Measurements from ENCODE around the gene SHROOM3. TPM values are rescaled to one million over a fixed set of nuclear protein-coding genes. Genes with fewer than 3 reads are reported as not detected.

SHROOM3 gene
- total RNA-seq, 1 experiment from 2014 or later, result 0.78 TPM

DNA sequence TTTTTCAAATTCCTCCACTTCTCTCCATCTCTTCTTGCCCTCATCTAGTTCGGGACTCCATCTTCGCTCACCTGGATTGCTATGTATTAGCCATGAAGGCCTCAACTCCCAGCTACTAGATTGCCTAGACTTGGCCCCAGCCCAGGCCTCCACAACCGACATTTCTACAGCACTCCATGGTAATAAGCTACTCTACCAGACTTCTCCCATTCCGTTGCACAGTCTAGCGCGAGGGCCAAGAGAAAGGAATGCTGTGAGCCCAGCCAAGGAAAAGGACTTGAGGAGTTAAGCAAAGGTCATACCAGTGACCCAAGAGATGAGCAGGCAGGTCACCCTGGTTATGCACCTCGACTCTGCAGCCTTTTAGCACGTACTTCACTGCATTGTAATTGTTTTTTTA is 387.3 kb downstream of the SHROOM3 start:
- Histone ChIP-seq H3K36me3 (ENCODE audit: insufficient read depth, low read length) (no peaks in the 10 kb centered on the region), H3K4me1 (ENCODE audit: low read length) (peaks cover 2% of the 10 kb centered on the region), H3K27ac (ENCODE audit: low read length) (no peak overlapping the region), H4K20me1 (ENCODE audit: insufficient read depth, low read depth, low read length) (no peaks in the 10 kb centered on the region), H3K9ac (ENCODE audit: low read length) (no peak overlapping the region), H3K9me3 (ENCODE audit: low read length) (no peaks in the 10 kb centered on the region), H2AFZ (ENCODE audit: low read length) (no peak overlapping the region), H3K27me3 (ENCODE audit: low read length) (no peaks in the 10 kb centered on the region), H3K9me2 (replicated peaks; ENCODE audit: insufficient read depth, low read length) (no peaks in the 10 kb centered on the region), H3K79me2 (ENCODE audit: low read length) (no peaks in the 10 kb centered on the region), H3K4me3 (ENCODE audit: low read length) (no peak overlapping the region), H3K4me2 (ENCODE audit: low read depth, low read length, poor library complexity, severe bottlenecking) (no peak overlapping the region)
- DNase-seq, result no peak

DNA sequence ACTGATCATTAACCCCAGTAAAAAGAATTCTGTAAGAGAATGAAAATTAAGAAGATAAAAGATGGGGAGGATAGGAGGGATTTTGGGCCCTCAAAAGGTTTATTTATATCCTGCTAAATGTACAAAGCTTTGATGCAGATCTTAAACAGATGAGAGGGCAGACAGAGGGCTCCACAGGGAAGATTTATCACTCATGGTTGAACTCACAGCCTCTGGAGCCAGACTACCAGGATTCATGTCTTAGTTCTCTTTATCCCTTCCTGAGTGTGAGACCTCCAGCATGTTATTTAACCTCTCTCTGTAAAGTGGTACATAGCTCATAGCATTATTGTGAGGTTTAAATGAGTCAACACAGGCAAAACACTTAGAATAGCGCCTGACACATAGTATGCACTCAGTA is 388.5 kb downstream of the SHROOM3 start:
- H3K9me3 ChIP-seq (ENCODE audit: low read length), result no peaks in the 10 kb centered on the region
- H3K27ac ChIP-seq (ENCODE audit: low read length), result no peak overlapping the region
- H3K9me2 ChIP-seq (replicated peaks; ENCODE audit: insufficient read depth, low read length), result no peaks in the 10 kb centered on the region
- H3K4me3 ChIP-seq (ENCODE audit: low read length), result no peak overlapping the region
- H4K20me1 ChIP-seq (ENCODE audit: insufficient read depth, low read depth, low read length), result no peaks in the 10 kb centered on the region
- no peaks in the 10 kb centered on the region for H3K36me3 ChIP-seq (ENCODE audit: insufficient read depth, low read length)
- no peak overlapping the region for H3K4me2 ChIP-seq (ENCODE audit: low read depth, low read length, poor library complexity, severe bottlenecking)
- no peak overlapping the region for H3K9ac ChIP-seq (ENCODE audit: low read length)
- H3K79me2 ChIP-seq (ENCODE audit: low read length), result no peaks in the 10 kb centered on the region
- no peaks in the 10 kb centered on the region for H3K27me3 ChIP-seq (ENCODE audit: low read length)
- H2AFZ ChIP-seq (ENCODE audit: low read length), result no peak overlapping the region
- no peak for DNase-seq
- peaks cover 7% of the 10 kb centered on the region for H3K4me1 ChIP-seq (ENCODE audit: low read length)

DNA sequence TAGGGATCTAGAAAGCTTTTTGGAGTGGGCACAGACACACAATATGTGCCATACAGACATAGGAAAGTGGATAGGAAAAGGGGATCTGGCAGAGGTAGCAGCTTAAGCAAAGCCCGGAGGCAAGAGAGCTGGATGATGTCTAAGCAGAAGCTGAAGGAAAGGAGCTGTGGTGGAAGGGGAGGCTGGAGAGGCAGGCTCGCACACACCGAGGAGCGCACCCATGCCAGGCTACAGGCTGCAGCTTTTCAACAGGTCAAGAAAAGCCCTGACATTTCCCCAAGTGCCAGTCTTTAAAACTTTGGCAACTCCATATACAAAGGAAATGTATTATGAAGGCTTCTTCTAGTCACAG is 395.6 kb downstream of the SHROOM3 start:
- Histone ChIP-seq H3K27me3 (ENCODE audit: low read length) (no peaks in the 10 kb centered on the region), H3K9me2 (replicated peaks; ENCODE audit: insufficient read depth, low read length) (no peaks in the 10 kb centered on the region), H2AFZ (ENCODE audit: low read length) (no peak overlapping the region), H3K36me3 (ENCODE audit: insufficient read depth, low read length) (no peaks in the 10 kb centered on the region), H4K20me1 (ENCODE audit: insufficient read depth, low read depth, low read length) (no peaks in the 10 kb centered on the region), H3K9me3 (ENCODE audit: low read length) (no peaks in the 10 kb centered on the region), H3K4me1 (ENCODE audit: low read length) (peaks cover 7% of the 10 kb centered on the region), H3K27ac (ENCODE audit: low read length) (no peak overlapping the region), H3K79me2 (ENCODE audit: low read length) (no peaks in the 10 kb centered on the region), H3K4me3 (ENCODE audit: low read length) (no peak overlapping the region), H3K4me2 (ENCODE audit: low read depth, low read length, poor library complexity, severe bottlenecking) (no peak overlapping the region), H3K9ac (ENCODE audit: low read length) (no peak overlapping the region)
- no peak for DNase-seq

DNA sequence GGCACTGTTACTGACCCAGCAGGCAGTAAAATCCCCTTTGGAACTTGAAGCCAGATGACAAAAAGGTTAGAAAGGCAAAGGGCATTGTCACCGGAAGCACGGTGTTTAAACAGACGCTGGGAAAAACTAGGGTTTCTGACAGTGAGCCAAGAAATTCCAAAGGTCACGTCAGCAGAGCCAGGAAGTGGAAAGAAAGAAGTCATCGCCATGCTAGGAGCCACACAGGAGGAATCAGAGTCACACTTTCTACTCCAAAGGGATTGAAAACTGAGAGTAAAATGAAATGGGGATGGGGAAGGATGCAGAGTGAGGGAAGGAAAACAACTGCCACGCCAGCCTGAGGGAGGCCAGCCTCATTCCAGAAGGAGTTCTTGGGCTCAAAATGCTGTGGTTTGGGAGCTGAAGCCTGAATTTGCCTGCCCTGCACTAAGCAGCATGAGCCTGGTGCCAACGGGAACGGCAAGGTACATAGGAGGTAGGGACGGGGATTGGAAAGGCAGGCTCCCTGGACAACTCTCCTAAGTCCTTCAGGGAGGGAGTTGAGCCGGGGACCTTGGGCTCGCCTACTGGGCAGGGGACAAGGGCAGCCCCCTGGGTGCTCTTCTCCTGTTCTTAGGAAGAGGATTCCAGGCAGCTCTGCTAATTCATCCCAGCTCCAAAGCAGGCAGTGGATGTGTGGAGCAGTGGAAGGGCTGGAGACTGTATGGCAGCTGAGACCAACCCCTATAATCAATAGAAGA is 396.1 kb downstream of the SHROOM3 start:
- DNase-seq, result no peak
- H3K9me2 ChIP-seq (replicated peaks; ENCODE audit: insufficient read depth, low read length), result no peaks in the 10 kb centered on the region
- no peaks in the 10 kb centered on the region for H3K27me3 ChIP-seq (ENCODE audit: low read length)
- H4K20me1 ChIP-seq (ENCODE audit: insufficient read depth, low read depth, low read length), result no peaks in the 10 kb centered on the region
- H3K9me3 ChIP-seq (ENCODE audit: low read length), result no peaks in the 10 kb centered on the region
- H3K9ac ChIP-seq (ENCODE audit: low read length), result no peak overlapping the region
- H3K27ac ChIP-seq (ENCODE audit: low read length), result no peak overlapping the region
- no peaks in the 10 kb centered on the region for H3K79me2 ChIP-seq (ENCODE audit: low read length)
- no peak overlapping the region for H2AFZ ChIP-seq (ENCODE audit: low read length)
- no peak overlapping the region for H3K4me2 ChIP-seq (ENCODE audit: low read depth, low read length, poor library complexity, severe bottlenecking)
- H3K4me3 ChIP-seq (ENCODE audit: low read length), result no peak overlapping the region
- no peaks in the 10 kb centered on the region for H3K36me3 ChIP-seq (ENCODE audit: insufficient read depth, low read length)
- H3K4me1 ChIP-seq (ENCODE audit: low read length), result peaks cover 7% of the 10 kb centered on the region

DNA sequence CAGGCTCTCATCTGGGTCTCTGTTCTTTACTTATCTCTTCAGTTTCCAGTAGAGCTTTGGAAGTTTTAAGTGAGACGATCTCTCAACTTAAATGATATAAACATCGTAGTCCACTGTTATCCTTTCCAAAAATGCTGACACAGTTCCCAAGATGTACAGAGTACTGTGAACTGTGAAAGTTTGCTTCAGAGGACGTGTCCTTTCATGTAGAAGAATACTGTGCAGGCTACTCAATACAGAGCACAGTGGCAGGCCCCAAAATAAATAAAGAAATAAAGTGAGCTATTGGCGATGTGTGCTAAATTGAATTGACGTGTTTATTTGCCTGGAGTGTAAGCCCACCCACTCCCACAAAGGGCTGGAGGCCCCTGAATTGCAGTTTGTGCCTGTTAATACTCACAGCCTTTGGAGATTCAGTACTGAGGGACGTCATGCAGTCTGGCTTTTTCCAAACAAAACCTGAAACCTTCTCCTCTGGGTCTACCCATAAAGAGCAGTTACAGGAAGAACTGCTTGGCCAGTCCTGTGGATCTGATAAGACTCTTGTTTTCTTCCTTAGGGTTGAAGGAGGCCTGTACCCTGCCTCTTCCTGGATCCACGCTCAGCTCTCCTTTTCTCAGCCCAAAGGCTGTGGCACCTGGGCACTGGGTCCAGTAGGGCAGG is 396.8 kb downstream of the SHROOM3 start:
- no peak overlapping the region for H3K4me3 ChIP-seq (ENCODE audit: low read length)

More for the DNA sequence above, 396.8 kb downstream of the SHROOM3 start:
- no peaks in the 10 kb centered on the region for H4K20me1 ChIP-seq (ENCODE audit: insufficient read depth, low read depth, low read length)
- H3K9me2 ChIP-seq (replicated peaks; ENCODE audit: insufficient read depth, low read length), result no peaks in the 10 kb centered on the region
- no peak for DNase-seq
- H3K4me2 ChIP-seq (ENCODE audit: low read depth, low read length, poor library complexity, severe bottlenecking), result no peak overlapping the region
- no peaks in the 10 kb centered on the region for H3K79me2 ChIP-seq (ENCODE audit: low read length)
- H3K9me3 ChIP-seq (ENCODE audit: low read length), result no peaks in the 10 kb centered on the region
- H3K36me3 ChIP-seq (ENCODE audit: insufficient read depth, low read length), result no peaks in the 10 kb centered on the region
- no peaks in the 10 kb centered on the region for H3K27me3 ChIP-seq (ENCODE audit: low read length)
- peaks cover 7% of the 10 kb centered on the region for H3K4me1 ChIP-seq (ENCODE audit: low read length)
- H3K9ac ChIP-seq (ENCODE audit: low read length), result no peak overlapping the region
- no peak overlapping the region for H3K27ac ChIP-seq (ENCODE audit: low read length)
- no peak overlapping the region for H2AFZ ChIP-seq (ENCODE audit: low read length)

Small RNAs within 50 kb of the gene (small RNA-seq; reads per million reads assigned to genes)
- not detected for gene MIR4450
- not detected for gene RF00278
- gene RNU6-145P, result not detected

Other genes with a start within 250 kb of the SHROOM3 start
- gene SCARB2, start 221.4 kb upstream of the SHROOM3 start, total RNA-seq (2014; rRNA removed; shearing (Covaris generic); ENCODE audit: low replicate concordance), result 4.4 and 6.8 TPM in 2 replicates
- gene FAM47E, start 183.5 kb upstream of the SHROOM3 start, total RNA-seq (2014; rRNA removed; shearing (Covaris generic); ENCODE audit: low replicate concordance), result not detected in 2 replicates
- gene STBD1, start 128.5 kb upstream of the SHROOM3 start, total RNA-seq (2014; rRNA removed; shearing (Covaris generic); ENCODE audit: low replicate concordance), result not detected in 2 replicates
- not detected in 2 replicates for gene CCDC158, start 14.1 kb upstream of the SHROOM3 start, total RNA-seq (2014; rRNA removed; shearing (Covaris generic); ENCODE audit: low replicate concordance)

Data from Karpas-422 (cell line).